22Rv1 (cell line): ENCODE measurements around the gene GATM.

ENCODE experiments used
- CTCF ChIP-seq: fragments of 450-650 bp; IDR thresholded peaks from 2 replicates; pipeline ENCODE4 v1.5.1; 2017; ENCODE audit warnings: mild to moderate bottlenecking
- ZFX ChIP-seq: fragments of 450-650 bp; IDR thresholded peaks from 2 replicates; pipeline ENCODE4 v1.6.1; 2017; ENCODE audit warnings: antibody characterized with exemption, borderline replicate concordance

GRCh38 chr15:45346381-45346780 is 32.0 kb downstream of the GATM start:
- TF ChIP-seq ZFX (no peak), CTCF (no peak)
